Measurements from ENCODE around the gene SEC24D.

Gene SEC24D

DNA sequence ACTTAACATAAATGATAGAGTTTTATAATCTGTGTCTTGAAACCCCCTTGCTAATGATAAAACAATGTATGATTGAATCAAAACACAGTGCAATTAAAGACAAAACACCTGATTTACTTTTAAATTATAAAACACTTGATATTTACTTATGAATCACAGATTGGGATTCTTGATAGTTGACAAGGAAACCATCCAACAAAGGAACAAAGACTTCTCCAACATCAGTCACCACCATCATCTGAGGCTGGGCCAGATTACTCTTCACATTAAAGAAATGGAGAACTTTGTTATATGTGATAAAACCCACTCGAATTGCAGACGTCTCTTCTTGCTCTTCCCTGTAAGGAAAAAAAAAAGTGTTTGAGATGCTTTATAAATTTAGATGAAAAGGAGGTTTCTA lies 83.4 kb downstream of the SEC24D start (continued):
- TF ChIP-seq, protein P1, sequence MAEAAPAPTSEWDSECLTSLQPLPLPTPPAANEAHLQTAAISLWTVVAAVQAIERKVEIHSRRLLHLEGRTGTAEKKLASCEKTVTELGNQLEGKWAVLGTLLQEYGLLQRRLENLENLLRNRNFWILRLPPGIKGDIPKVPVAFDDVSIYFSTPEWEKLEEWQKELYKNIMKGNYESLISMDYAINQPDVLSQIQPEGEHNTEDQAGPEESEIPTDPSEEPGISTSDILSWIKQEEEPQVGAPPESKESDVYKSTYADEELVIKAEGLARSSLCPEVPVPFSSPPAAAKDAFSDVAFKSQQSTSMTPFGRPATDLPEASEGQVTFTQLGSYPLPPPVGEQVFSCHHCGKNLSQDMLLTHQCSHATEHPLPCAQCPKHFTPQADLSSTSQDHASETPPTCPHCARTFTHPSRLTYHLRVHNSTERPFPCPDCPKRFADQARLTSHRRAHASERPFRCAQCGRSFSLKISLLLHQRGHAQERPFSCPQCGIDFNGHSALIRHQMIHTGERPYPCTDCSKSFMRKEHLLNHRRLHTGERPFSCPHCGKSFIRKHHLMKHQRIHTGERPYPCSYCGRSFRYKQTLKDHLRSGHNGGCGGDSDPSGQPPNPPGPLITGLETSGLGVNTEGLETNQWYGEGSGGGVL (tag by site-specific recombination; IDR thresholded peaks at IDR 0.05) = no peak
- TF ChIP-seq ZNF792 (tag by site-specific recombination; IDR thresholded peaks at IDR 0.05) (no peak), SP2 (tag by site-specific recombination; IDR thresholded peaks at IDR 0.05) (no peak), ZNF18 (tag by site-specific recombination; IDR thresholded peaks at IDR 0.05) (no peak), SP7 (tag by site-specific recombination; IDR thresholded peaks at IDR 0.05) (no peak), ZNF701 (tag by site-specific recombination; IDR thresholded peaks at IDR 0.05) (no peak)

DNA sequence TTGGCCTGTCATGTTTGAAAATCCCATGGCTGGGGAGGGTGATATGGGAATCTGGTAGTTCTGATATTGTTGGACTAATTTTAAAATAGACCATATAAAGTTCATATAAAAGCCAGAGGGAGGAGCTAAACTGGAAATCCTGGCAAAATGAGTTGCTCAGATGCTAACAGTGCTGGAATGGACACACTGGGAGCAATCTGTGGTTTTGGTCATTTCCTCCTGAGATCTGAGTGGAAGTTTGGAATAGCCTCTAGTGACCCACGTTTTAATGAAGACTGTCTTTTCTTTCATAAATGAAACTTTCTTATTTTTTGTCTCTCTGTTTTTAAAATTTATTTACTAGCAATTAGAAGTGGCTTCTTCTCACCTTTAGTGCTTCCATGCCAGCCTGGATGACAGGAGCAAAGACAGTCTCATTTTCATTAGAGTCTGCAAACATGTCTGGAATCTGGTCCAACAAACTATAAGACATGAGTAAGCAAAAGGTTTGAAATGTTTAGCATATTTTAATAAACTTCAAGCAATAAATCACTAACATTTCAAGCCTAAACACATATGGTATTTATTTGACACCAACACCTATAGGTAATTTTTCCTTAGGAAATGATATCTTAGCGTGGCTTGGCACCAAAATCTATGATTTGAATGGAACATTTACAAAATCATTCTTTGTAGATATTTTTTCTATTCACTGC lies 84.2 kb downstream of the SEC24D start:
- CTCF ChIA-PET = interaction anchor here (1.6 kb wide), 1 partner anchor 217 kb away, joined by 9 read pairs; no protein-coding TSS in a partner anchor
- POLR2A ChIA-PET = no interaction called here

More for the DNA sequence above, 84.2 kb downstream of the SEC24D start:
- H3K27ac ChIP-seq (ENCODE audit: extremely low read depth, low read depth, low read length) = no peak overlapping the region
- H3K36me3 ChIP-seq (ENCODE audit: control insufficient read depth in 2 of 2, insufficient read depth in 1 of 2, low read length in 2 of 2) = peaks cover 0 to 23% of the 10 kb centered on the region in 2 experiments; a peak in 1 of 3 replicates
- H3K9me3 ChIP-seq (ENCODE audit: control insufficient read depth, insufficient read depth, low read depth, low read length) = no peaks in the 10 kb centered on the region
- no peak overlapping the region for H3K4me3 ChIP-seq (ENCODE audit: low read depth, low read length)
- TF ChIP-seq PATZ1 (tag by site-specific recombination; IDR thresholded peaks at IDR 0.05) = no peak
- no peak for TF ChIP-seq ZBTB17 (tag by site-specific recombination; IDR thresholded peaks at IDR 0.05)
- no peak for TF ChIP-seq HOXD13 (CRISPR knock-in tag; IDR thresholded peaks at IDR 0.05; ENCODE audit: borderline replicate concordance)
- no peak for TF ChIP-seq ZNF488 (tag by site-specific recombination; IDR thresholded peaks at IDR 0.05)
- no peak for TF ChIP-seq YY2 (tag by site-specific recombination; IDR thresholded peaks at IDR 0.05)
- no peak for TF ChIP-seq ZNF777 (tag by site-specific recombination; IDR thresholded peaks at IDR 0.05; ENCODE audit: borderline replicate concordance)
- TF ChIP-seq IKZF3 (tag by site-specific recombination; IDR thresholded peaks at IDR 0.05) = no peak
- no peak for TF ChIP-seq ZNF37A (tag by site-specific recombination; IDR thresholded peaks at IDR 0.05)
- no peak for TF ChIP-seq ZNF184 (tag by site-specific recombination; IDR thresholded peaks at IDR 0.05)
- no peak for TF ChIP-seq ZNF394 (tag by site-specific recombination; IDR thresholded peaks at IDR 0.05; ENCODE audit: borderline replicate concordance)
- no peak for TF ChIP-seq ZNF623 (tag by site-specific recombination; IDR thresholded peaks at IDR 0.05)
- TF ChIP-seq ZBTB7A (tag by site-specific recombination; IDR thresholded peaks at IDR 0.05; ENCODE audit: low read depth) = no peak
- no peak for TF ChIP-seq HOXC10 (CRISPR knock-in tag; IDR thresholded peaks at IDR 0.05)
- TF ChIP-seq ZNF391 (tag by site-specific recombination; IDR thresholded peaks at IDR 0.05; ENCODE audit: borderline replicate concordance, low read depth) = no peak
- TF ChIP-seq, protein P2, sequence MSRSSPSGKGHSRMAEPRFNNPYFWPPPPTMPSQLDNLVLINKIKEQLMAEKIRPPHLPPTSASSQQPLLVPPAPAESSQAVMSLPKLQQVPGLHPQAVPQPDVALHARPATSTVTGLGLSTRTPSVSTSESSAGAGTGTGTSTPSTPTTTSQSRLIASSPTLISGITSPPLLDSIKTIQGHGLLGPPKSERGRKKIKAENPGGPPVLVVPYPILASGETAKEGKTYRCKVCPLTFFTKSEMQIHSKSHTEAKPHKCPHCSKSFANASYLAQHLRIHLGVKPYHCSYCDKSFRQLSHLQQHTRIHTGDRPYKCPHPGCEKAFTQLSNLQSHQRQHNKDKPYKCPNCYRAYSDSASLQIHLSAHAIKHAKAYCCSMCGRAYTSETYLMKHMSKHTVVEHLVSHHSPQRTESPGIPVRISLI (tag by site-specific recombination; IDR thresholded peaks at IDR 0.05) = no peak
- no peaks in the 10 kb centered on the region; the same call in 1 of the 2 replicates for H3K4me1 ChIP-seq (ENCODE audit: control insufficient read depth, insufficient read depth, low read length)

Measured in HEK293 (cell line).